DMS79 treated with DMSO at 0.1 percent for 48 hours (cell line): ENCODE data around the gene KIDINS220.
A peak's percentile ranks its signal among the peaks of the same experiment; 100 is the strongest.

Experiments used
- DNase-seq: peaks from one replicate; lab custom pipeline; 2025; lab: John Stamatoyannopoulos, UW

KIDINS220 gene

GRCh38 chr2:8805278-8806210 is 31.9 kb downstream of the KIDINS220 start:
- peak; percentile 60 for DNase-seq

- no peak for DNase-seq
Observed at GRCh38 chr2:8803658-8804379, 33.6 kb downstream of the KIDINS220 start.

DNA sequence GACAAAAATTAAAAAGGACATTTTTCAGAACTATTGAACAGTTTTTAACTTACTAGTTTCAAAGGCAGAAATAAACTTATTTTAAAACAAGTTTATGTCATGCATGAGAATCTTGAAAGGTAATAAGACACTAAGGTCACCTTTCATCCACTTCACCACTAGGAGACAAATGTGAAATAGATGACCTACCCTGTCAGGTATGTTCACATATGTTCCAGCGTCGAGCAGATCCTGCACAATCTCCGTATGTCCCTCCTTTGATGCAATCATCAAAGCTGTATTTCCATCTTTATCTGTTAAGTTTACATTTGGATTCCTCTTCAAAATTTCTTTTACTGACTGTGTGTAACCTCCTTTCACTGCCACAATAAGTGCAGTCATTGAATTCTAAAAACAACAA is 34.7 kb downstream of the KIDINS220 start:
- DNase-seq = no peak

DNA sequence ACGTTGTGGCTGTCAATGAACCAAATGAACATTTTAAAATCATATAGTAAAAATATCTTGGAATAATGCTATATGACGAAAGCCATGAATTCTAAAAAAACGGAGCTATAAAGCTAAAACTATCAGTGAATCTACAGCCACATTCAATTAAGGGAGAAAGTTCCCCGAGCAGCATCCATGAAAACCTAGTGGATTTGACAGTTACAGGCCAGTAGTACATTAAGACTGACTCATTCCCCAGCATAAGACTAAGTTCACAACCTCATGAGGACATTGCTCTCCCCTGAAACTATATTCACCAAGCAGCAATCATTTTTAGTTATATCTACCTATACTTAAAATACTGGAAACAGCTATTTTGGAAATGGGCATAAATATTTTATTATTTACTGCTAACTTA is 36.6 kb downstream of the KIDINS220 start:
- DNase-seq = no peak

DNA sequence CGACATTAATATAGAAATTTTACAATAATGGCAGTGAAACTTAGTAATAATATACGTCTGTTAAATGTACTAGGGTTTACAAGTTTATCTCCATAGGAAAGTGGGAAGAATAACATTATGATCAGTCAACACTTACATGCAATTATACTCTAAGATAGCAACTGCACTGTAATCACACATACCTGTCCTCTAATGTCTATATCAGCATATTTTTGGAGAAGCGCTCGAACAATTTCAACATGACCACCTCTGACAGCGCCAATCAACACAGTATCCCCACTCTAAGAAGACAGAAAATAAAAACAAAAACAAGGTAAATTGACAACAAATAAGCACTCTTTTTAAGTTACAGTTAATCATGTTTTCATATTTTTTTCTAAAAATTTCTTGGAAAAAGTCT is 37.2 kb downstream of the KIDINS220 start:
- DNase-seq = no peak

DNA sequence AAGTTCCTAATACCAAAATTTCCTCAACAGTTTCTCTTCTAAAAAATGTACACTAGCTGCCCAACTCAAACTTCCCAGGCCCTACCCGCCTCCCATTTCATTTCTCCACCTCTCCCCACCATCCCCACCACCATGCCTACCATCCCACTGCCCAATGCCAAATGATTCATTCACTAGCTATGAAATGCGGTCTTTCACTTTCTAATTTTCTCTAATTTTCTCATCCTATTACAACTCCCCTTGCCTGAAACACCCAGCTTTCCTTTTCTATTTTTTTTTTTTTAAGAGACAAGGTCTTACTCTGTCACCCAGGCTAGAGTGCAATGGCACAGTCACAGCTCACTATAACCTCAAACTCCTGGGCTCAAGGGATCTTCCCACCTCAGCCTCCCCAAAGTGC is 38.4 kb downstream of the KIDINS220 start:
- no peak for DNase-seq

GRCh38 chr2:8798393-8798792 is 39.0 kb downstream of the KIDINS220 start:
- no peak for DNase-seq

GRCh38 chr2:8797682-8798081 is 39.7 kb downstream of the KIDINS220 start:
- DNase-seq = no peak

DNA sequence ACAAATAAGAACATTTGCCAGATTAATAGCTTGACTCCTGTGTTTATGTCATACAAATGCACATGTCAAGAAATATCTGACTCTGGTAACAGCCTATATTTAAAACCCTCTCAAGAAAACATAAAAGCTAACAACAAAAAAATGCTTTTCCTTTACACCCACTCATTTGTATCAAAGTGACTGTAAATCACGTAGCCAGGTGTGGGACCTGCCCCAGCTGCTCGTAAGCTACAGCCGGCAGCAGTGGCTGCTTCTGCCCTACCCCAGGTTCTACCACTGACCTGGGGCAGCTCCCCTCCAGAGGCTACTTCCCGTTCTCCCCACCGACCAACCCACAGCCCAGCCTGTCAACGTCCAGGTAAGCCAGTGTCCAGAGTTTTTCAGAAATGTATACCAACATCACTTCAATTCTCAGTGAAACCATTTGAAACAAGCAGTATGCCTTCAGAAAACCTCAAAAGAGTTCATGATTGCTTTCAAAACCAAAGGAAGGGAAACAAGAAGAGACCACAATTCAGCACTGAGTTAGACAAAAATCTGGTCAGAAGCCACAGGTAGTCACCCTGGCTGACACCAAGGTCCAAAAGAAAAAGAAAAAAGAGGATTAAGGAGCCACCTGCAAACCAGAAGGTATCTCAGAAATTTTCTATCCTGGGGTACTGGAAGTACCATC is 40.4 kb downstream of the KIDINS220 start:
- DNase-seq = no peak

DNA sequence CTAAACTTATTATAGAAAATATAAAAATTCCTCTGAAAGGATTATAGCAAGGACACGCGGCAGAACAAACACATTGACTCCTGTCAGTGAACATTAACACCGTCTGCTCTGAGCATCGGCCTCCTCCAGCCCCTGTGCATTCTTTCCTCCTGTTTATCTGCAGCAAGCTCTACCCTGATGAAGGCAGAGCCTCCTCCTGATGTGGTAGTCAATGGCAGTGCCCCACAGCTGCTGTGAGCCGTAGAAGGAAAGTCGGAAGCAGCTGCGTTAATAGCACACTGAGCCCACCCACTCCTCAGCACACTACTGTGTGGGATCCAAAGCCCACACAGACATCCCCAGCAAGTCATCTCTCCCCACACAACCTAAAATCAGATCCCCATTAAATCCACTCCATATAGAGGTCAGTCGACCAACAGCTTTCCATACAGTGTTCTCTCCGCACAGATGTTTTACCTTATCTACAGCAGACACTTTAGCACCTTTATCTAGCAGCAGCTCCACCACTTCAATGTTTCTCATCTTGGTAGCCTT is 41.0 kb downstream of the KIDINS220 start:
- DNase-seq = no peak

DNA sequence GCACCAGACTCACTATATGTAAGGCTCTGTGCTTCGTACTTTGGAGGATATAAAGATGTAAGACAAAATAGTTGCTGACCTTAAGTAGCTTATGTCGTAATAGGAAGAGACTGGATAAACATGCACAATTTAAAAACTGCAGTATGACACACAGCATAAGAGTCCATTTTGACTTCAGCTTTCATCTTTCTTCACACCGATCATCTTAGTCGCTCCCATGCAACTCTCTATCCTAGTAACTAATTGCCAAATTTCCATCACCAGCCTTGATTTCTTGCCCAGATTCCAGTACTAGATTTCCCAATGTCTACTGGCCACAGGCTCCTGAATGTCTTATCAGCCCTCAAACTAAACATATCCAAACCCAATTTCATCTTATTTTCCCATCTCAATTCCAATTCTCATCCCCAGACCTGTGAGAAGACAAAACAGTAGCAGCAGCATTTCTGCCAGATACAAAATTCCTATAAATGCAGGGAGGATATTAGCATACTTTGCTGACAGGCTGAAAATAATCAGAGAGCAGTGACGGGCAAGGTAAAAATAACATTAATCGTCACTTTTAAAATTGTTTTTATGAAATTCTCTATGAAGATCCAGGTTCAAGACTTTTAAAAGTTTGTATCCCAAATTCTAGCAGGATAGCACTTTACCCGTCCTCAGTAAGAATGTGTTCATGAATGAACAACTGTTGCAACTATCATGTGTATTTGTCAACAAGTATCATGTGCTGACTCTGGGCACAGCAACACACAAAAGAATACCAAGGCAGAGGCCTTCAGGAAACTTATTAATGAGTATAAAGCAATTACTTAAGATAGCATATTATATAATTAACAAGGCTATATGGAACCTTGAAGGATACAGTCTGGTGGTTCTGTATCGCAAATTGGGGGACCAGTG is 42.2 kb downstream of the KIDINS220 start:
- no peak for DNase-seq

- DNase-seq = no peak
Observed at GRCh38 chr2:8790739-8791162, 46.7 kb downstream of the KIDINS220 start.

DNA sequence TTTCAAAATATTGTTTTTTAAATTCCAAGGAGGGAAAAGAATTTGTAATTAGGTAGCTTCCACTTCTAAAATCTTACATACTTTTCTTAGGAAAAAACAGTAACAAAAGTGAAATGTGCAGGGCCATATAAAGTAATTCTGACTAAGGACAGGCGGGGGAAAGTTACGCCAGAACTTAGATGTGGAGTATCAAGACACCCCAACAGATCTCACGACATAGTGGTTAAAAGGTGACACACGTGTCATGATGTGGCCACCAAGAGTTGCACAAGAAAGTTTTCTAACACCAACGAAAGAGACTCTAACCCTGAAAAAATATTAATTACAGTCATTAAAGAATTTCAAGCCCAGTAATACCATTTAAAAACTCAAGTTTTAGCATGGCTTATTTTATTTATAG is 51.0 kb downstream of the KIDINS220 start:
- no peak for DNase-seq

GRCh38 chr2:8779795-8780671 is 57.4 kb downstream of the KIDINS220 start:
- no peak for DNase-seq

GRCh38 chr2:8774371-8774770 is 63.0 kb downstream of the KIDINS220 start:
- no peak for DNase-seq

- no peak for DNase-seq
Observed at GRCh38 chr2:8767324-8767723, 70.1 kb downstream of the KIDINS220 start.

GRCh38 chr2:8761529-8762164 is 75.8 kb downstream of the KIDINS220 start:
- DNase-seq = peak; percentile 15

DNA sequence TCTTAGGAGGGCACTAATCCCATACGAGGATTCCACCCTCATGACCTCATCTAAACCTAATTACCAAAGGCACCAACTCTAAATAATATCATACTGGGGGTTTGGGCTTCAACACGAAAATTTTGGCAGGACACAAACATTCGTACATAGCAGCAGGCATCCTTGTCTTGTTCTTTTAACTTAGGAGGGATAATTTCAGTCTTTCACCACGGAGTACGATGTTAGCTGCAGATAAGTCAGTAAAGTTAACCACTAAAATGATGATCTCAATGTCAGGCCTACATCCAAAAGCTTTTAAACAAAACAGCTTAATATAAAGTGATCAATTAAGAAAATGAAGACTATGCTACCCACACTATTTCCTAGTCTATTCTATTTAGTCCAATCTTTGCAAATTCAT is 80.7 kb downstream of the KIDINS220 start:
- no peak for DNase-seq

GRCh38 chr2:8756230-8756629 is 81.2 kb downstream of the KIDINS220 start:
- DNase-seq = no peak
